Measurements from ENCODE around the gene LRRC70. TPM values are rescaled to one million over a fixed set of nuclear protein-coding genes. Genes with fewer than 3 reads are reported as not detected.
A peak's percentile ranks its signal among the peaks of the same experiment; 100 is the strongest.
"Not testable (repeated sequence)": the region's sequence is repeated elsewhere in the genome, so short reads cannot be mapped to it uniquely, and the experiment has no call there.

The LRRC70 gene
- total and polyA plus RNA-seq, 7 experiments from 2014 or later, result 0.89 to 13.0 (median 2.0) TPM

- H3K4me1 Mint-ChIP-seq, result peaks cover 0 to 6% (median 0%) of the 10 kb centered on the region in 7 donors
- ChIA-PET CTCF (no interaction called here), POLR2A (no interaction called here)
- no peak overlapping the region for H3K4me3 Mint-ChIP-seq
- no peak for ATAC-seq
- H3K4me1 ChIP-seq (ENCODE audit: control insufficient read depth in 2 of 2, insufficient read depth in 2 of 2, low read length in 2 of 2), result no peaks in the 10 kb centered on the region
- no peaks in the 10 kb centered on the region for H3K27me3 Mint-ChIP-seq
- no peaks in the 10 kb centered on the region for H3K27me3 ChIP-seq (ENCODE audit: control insufficient read depth in 2 of 2, insufficient read depth in 2 of 2, low read length in 2 of 2)
- intact Hi-C loops (cut with micrococcal nuclease), result no loop called here
- H3K4me3 ChIP-seq (ENCODE audit: low read length), result no peak overlapping the region
- peaks cover 0 to 15% (median 4%) of the 10 kb centered on the region in 11 donors for H3K9me3 Mint-ChIP-seq
- H3K9me3 ChIP-seq (ENCODE audit: control insufficient read depth in 2 of 3, low read length in 3 of 3), result peaks cover 0 to 3% (median 0%) of the 10 kb centered on the region in 3 experiments
- no peak overlapping the region for H3K27ac ChIP-seq (ENCODE audit: low read depth, low read length)
- H3K36me3 ChIP-seq (ENCODE audit: control insufficient read depth in 2 of 3, insufficient read depth in 3 of 3, low read length in 3 of 3), result peaks cover 0 to 24% (median 0%) of the 10 kb centered on the region in 3 experiments
- peaks cover 9 to 60% (median 55%) of the 10 kb centered on the region in 5 donors for H3K36me3 Mint-ChIP-seq
- H3K27ac Mint-ChIP-seq, result no peak overlapping the region
- no peak for DNase-seq
Observed at GRCh38 chr5:62560786-62561185, 17.8 kb upstream of the LRRC70 start.

- Mint-ChIP-seq H3K27me3 (no peaks in the 10 kb centered on the region), H3K36me3 (peaks cover 12 to 63% (median 58%) of the 10 kb centered on the region in 5 donors), H3K27ac (peak overlapping the region in 2 of 9 donors; percentile 11 to 39), H3K4me3 (no peak overlapping the region), H3K9me3 (peaks cover 2 to 23% (median 8%) of the 10 kb centered on the region in 11 donors), H3K4me1 (peaks cover 0 to 6% (median 0%) of the 10 kb centered on the region in 7 donors)
- H3K27ac ChIP-seq (ENCODE audit: low read depth, low read length), result no peak overlapping the region
- no peaks in the 10 kb centered on the region for H3K4me1 ChIP-seq (ENCODE audit: control insufficient read depth in 2 of 2, insufficient read depth in 2 of 2, low read length in 2 of 2)
- H3K9me3 ChIP-seq (ENCODE audit: control insufficient read depth in 2 of 3, low read length in 3 of 3), result peaks cover 0 to 5% (median 1%) of the 10 kb centered on the region in 3 experiments
- H3K4me3 ChIP-seq (ENCODE audit: low read length), result no peak overlapping the region
- DNase-seq (no peak), ATAC-seq (no peak)
- intact Hi-C loops (cut with micrococcal nuclease), result no loop called here
- ChIA-PET POLR2A (no interaction called here), CTCF (no interaction called here)
- H3K27me3 ChIP-seq (ENCODE audit: control insufficient read depth in 2 of 2, insufficient read depth in 2 of 2, low read length in 2 of 2), result no peaks in the 10 kb centered on the region
- peaks cover 0 to 29% (median 0%) of the 10 kb centered on the region in 3 experiments for H3K36me3 ChIP-seq (ENCODE audit: control insufficient read depth in 2 of 3, insufficient read depth in 3 of 3, low read length in 3 of 3)
Observed at GRCh38 chr5:62561896-62562295, 16.7 kb upstream of the LRRC70 start.

- no peak overlapping the region for H3K4me3 Mint-ChIP-seq
- no peak for ATAC-seq
- no peak for DNase-seq
- no peaks in the 10 kb centered on the region for H3K4me1 ChIP-seq (ENCODE audit: control insufficient read depth in 2 of 2, insufficient read depth in 2 of 2, low read length in 2 of 2)
- H3K27ac ChIP-seq (ENCODE audit: low read depth, low read length), result no peak overlapping the region
- H3K36me3 ChIP-seq (ENCODE audit: control insufficient read depth in 2 of 3, insufficient read depth in 3 of 3, low read length in 3 of 3), result peaks cover 0 to 25% (median 0%) of the 10 kb centered on the region in 3 experiments
- H3K27me3 Mint-ChIP-seq, result no peaks in the 10 kb centered on the region
- peaks cover 0 to 10% (median 3%) of the 10 kb centered on the region in 3 experiments for H3K9me3 ChIP-seq (ENCODE audit: control insufficient read depth in 2 of 3, low read length in 3 of 3)
- no peak overlapping the region for H3K4me3 ChIP-seq (ENCODE audit: low read length)
- ChIA-PET POLR2A (no interaction called here), CTCF (no interaction called here)
- peaks cover 0 to 6% (median 0%) of the 10 kb centered on the region in 7 donors for H3K4me1 Mint-ChIP-seq
- peaks cover 15 to 64% (median 60%) of the 10 kb centered on the region in 5 donors for H3K36me3 Mint-ChIP-seq
- intact Hi-C loops (cut with micrococcal nuclease), result no loop called here
- peaks cover 7 to 31% (median 13%) of the 10 kb centered on the region in 11 donors for H3K9me3 Mint-ChIP-seq
- H3K27ac Mint-ChIP-seq, result no peak overlapping the region
- H3K27me3 ChIP-seq (ENCODE audit: control insufficient read depth in 2 of 2, insufficient read depth in 2 of 2, low read length in 2 of 2), result no peaks in the 10 kb centered on the region
Observed at GRCh38 chr5:62562867-62563266, 15.8 kb upstream of the LRRC70 start.

- no peak for ATAC-seq
- H3K27ac Mint-ChIP-seq, result no peak overlapping the region
- no peaks in the 10 kb centered on the region for H3K4me1 ChIP-seq (ENCODE audit: control insufficient read depth in 2 of 2, insufficient read depth in 2 of 2, low read length in 2 of 2)
- ChIA-PET POLR2A (no interaction called here), CTCF (no interaction called here)
- H3K36me3 Mint-ChIP-seq, result peaks cover 22 to 70% (median 69%) of the 10 kb centered on the region in 5 donors
- peaks cover 8 to 43% (median 19%) of the 10 kb centered on the region in 11 donors for H3K9me3 Mint-ChIP-seq
- H3K27ac ChIP-seq (ENCODE audit: low read depth, low read length), result no peak overlapping the region
- H3K27me3 Mint-ChIP-seq, result no peaks in the 10 kb centered on the region
- intact Hi-C loops (cut with micrococcal nuclease), result loop anchor here in 1 of 2 donors (1.0 kb wide), 1 partner anchor 9 kb away; no protein-coding TSS in a partner anchor
- H3K4me3 Mint-ChIP-seq, result no peak overlapping the region
- H3K4me3 ChIP-seq (ENCODE audit: low read length), result no peak overlapping the region
- peaks cover 0 to 6% (median under 1%) of the 10 kb centered on the region in 7 donors for H3K4me1 Mint-ChIP-seq
- H3K36me3 ChIP-seq (ENCODE audit: control insufficient read depth in 2 of 3, insufficient read depth in 3 of 3, low read length in 3 of 3), result peaks cover 0 to 29% (median 0%) of the 10 kb centered on the region in 3 experiments
- peaks cover 0 to 13% (median 3%) of the 10 kb centered on the region in 3 experiments for H3K9me3 ChIP-seq (ENCODE audit: control insufficient read depth in 2 of 3, low read length in 3 of 3)
- no peak for DNase-seq
- no peaks in the 10 kb centered on the region for H3K27me3 ChIP-seq (ENCODE audit: control insufficient read depth in 2 of 2, insufficient read depth in 2 of 2, low read length in 2 of 2)
Observed at GRCh38 chr5:62564101-62564500, 14.5 kb upstream of the LRRC70 start.

- H3K27me3 ChIP-seq (ENCODE audit: control insufficient read depth in 2 of 2, insufficient read depth in 2 of 2, low read length in 2 of 2); intact Hi-C loops (cut with micrococcal nuclease); H3K27ac ChIP-seq (ENCODE audit: low read depth, low read length); H3K4me1 ChIP-seq (ENCODE audit: control insufficient read depth in 2 of 2, insufficient read depth in 2 of 2, low read length in 2 of 2); H3K4me3 ChIP-seq (ENCODE audit: low read length); ATAC-seq; H3K27me3 Mint-ChIP-seq; POLR2A ChIA-PET; H3K4me3 Mint-ChIP-seq; DNase-seq: not testable (repeated sequence)
- Mint-ChIP-seq H3K4me1 (peaks cover 0 to 11% (median 5%) of the 10 kb centered on the region in 7 donors), H3K27ac (peak overlapping the region in 1 of 9 donors; percentile 66), H3K9me3 (peaks cover 8 to 46% (median 20%) of the 10 kb centered on the region in 11 donors), H3K36me3 (peaks cover 22 to 71% (median 67%) of the 10 kb centered on the region in 5 donors)
- CTCF ChIA-PET, result interaction anchor here (0.6 kb wide), 1 partner anchor 24 kb away, joined by 5 read pairs; no protein-coding TSS in a partner anchor
- peaks cover 0 to 13% (median 3%) of the 10 kb centered on the region in 3 experiments for H3K9me3 ChIP-seq (ENCODE audit: control insufficient read depth in 2 of 3, low read length in 3 of 3)
- H3K36me3 ChIP-seq (ENCODE audit: control insufficient read depth in 2 of 3, insufficient read depth in 3 of 3, low read length in 3 of 3), result peaks cover 0 to 23% (median 0%) of the 10 kb centered on the region in 3 experiments
Observed at GRCh38 chr5:62565740-62566139, 12.9 kb upstream of the LRRC70 start.

- Mint-ChIP-seq H3K4me1 (peaks cover 0 to 13% (median 4%) of the 10 kb centered on the region in 7 donors), H3K4me3 (no peak overlapping the region), H3K9me3 (peaks cover 8 to 46% (median 20%) of the 10 kb centered on the region in 11 donors), H3K27me3 (no peaks in the 10 kb centered on the region), H3K36me3 (peaks cover 22 to 58% (median 52%) of the 10 kb centered on the region in 5 donors), H3K27ac (peak overlapping the region in 1 of 9 donors; percentile 48)
- Histone ChIP-seq H3K9me3 (ENCODE audit: control insufficient read depth in 2 of 3, low read length in 3 of 3) (peaks cover 0 to 13% (median 3%) of the 10 kb centered on the region in 3 experiments), H3K4me1 (ENCODE audit: control insufficient read depth in 2 of 2, insufficient read depth in 2 of 2, low read length in 2 of 2) (no peaks in the 10 kb centered on the region), H3K27me3 (ENCODE audit: control insufficient read depth in 2 of 2, insufficient read depth in 2 of 2, low read length in 2 of 2) (no peaks in the 10 kb centered on the region), H3K36me3 (ENCODE audit: control insufficient read depth in 2 of 3, insufficient read depth in 3 of 3, low read length in 3 of 3) (peaks cover 0 to 23% (median 0%) of the 10 kb centered on the region in 3 experiments), H3K4me3 (ENCODE audit: low read length) (no peak overlapping the region), H3K27ac (ENCODE audit: low read depth, low read length) (no peak overlapping the region)
- ATAC-seq (no peak), DNase-seq (no peak)
- CTCF ChIA-PET, result no interaction called here
- POLR2A ChIA-PET, result no interaction called here
- intact Hi-C loops (cut with micrococcal nuclease), result no loop called here
Observed at GRCh38 chr5:62568143-62568542, 10.5 kb upstream of the LRRC70 start.
